Hematopoietic multipotent progenitor cell treated with erythropoietin and hydrocortisone succinate and interleukin-3 and kit ligand, for 8 days (in vitro differentiated cells): ENCODE results near the gene NACC1.

Experiments used
- DNase-seq: peaks from one replicate; pipeline ENCODE4 v3.0.0-alpha.2; 2015

NACC1 gene

GRCh38 chr19:13089139-13089856, 28.8 kb upstream of the NACC1 start:
- DNase-seq = peak; percentile 56

DNA sequence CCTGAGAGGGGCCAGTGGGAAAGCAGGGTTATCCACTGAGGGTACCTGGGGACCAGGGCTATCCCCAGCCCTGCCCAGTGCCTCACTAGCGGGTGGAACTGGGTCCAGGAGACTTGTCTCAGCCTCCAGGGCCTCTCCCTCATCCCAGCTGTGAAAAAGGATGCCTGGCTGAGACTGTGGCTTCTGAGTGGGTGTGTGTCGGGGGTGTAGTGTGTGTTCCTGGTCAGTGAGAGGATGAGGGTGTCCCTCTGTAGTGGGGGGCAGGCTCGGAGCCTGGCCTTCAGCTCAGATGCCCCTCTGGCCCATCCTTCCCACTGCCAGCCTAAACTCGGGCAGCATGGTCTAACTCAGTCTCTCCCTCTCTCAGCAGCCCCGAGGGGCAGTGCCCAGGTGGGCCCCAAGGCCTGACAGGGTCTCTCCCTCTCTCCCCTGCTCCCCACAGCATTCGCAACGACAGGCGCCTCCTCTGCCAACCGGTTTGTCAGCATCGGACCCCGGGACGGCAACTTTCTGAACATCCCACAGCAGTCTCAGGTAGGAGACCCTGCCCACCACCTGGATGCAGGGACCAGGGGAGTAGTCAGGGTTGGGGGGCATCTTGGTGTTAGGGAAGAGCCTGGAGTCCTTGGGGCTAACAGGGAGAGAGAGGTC, 28.1 kb upstream of the NACC1 start:
- no peak for DNase-seq

GRCh38 chr19:13090511-13091231, 27.4 kb upstream of the NACC1 start:
- DNase-seq = no peak

GRCh38 chr19:13091400-13092157, 26.5 kb upstream of the NACC1 start:
- DNase-seq = peak; percentile 45

DNA sequence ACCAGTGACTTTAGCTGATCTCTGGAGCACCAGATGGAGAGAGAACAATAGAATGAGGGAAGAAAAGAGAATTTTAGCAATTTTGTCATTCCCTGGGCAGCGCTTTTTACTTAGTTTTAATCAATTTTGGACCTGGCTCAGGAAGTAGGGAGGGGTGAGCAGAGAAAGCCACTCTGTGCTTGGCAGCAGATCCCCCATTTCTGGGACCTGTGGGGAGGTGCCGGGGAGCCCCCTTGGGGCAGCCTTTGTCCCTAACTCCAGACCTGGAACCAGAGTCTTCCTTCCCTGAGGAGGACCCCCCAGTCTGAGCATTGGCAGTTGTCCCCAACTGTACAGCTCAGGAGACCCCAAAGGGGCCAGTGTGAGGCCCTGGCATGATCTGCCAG, 25.9 kb upstream of the NACC1 start:
- peak; percentile 15 for DNase-seq

- peak; percentile 17 for DNase-seq
Observed at GRCh38 chr19:13092606-13093235, 25.3 kb upstream of the NACC1 start.

GRCh38 chr19:13093407-13094105, 24.5 kb upstream of the NACC1 start:
- DNase-seq = peak; percentile 94

DNA sequence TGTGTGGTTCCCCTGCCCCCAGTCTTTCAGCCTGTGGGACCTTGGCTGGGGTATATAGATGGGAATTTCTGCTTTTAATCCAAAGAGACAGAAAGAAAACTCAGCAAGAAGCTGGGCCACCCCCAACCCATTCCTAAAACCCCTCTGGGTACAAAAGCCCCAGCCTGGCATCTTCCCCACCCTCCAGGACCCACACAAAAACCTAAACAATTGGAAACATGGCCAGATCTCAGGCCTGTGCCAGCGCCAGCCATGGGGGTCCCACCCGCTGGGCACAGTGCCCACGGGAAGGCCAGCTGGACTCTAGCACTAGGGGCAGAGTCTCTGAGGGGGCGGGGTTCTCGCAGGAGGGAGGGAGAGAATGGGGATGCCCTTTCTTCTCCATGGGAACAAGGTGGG, 24.0 kb upstream of the NACC1 start:
- peak; percentile 6 for DNase-seq

- DNase-seq = peak; percentile 65
Observed at GRCh38 chr19:13094771-13095392, 23.2 kb upstream of the NACC1 start.

DNA sequence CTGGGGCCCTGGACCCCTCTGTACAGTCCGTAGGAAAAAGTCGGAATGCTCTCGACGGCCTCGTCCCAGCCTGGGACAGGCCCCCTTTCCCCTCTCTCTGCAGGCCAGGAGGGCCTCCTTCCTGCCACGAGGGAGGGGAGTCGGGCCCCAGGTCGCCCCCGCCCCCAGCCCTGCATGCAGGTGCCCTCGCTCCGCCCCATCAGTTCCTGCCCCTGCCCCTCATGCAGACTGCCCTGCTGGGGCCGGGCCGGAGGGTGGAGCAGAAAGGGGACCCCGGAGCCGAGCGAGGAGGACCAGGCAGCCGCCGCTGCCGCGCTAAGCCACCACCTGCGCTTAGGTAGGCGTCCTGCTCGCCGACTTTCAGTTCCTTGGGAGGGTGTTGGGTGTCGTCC, 22.7 kb upstream of the NACC1 start:
- no peak for DNase-seq

- peak; percentile 83 for DNase-seq
Observed at GRCh38 chr19:13095934-13096927, 21.8 kb upstream of the NACC1 start.

DNA sequence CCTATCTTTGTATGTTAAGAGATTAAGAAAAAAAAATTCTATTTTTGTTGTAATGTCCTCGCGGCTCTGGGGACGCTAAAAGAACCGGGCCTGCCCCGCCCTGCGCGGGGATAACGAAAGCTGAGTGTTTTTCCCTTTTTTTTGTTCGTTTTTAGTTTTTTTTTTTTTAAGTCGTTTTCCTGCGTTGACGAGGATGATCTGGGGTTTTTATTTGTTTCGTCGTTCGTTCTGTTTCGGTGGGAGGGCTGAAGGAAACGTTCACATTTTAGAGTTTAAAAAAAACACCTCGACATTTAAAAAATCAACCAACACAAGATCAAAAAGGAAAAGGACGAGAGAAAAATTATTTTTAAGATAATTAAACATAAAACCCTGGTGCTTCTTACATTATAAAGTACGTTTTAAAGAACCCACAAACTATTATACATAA, 21.0 kb upstream of the NACC1 start:
- peak; percentile 70 for DNase-seq

DNA sequence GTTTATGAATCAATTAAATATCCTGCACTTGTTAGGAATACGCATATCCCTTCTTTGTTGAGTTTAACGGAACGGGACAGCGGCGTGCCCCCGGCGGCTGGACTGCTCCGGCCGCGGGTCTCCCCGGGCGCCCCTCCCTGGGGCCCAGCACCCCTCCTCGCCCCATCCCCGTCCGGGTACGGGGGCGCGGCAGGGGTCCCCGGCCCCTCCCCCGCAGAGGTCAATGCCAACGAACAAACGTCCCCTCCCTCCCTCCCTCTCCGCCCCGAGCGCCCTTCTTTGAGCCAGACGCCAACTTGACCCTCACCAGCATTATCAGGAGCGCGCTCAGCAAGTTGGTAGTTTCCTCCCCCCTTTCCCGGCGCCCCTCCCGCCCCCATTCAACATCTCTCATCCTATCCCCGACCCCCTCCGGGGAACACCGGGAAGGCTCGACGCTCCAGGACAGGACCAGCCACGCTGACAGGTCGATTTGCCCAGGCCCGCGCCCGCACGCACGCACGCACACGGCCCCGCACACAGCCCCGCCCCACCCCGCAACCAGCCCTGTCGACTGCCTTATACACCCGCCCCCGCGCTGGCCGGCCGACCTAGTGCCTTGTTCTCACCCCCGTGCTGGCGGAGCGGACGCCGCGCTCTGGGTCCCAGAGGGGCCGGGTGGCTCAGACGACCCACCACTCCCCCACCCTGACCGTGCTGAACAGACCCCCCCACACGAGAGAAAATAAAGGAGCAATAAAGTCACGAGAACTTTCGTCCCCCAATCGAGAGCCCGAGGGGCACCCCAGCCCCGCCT, 20.4 kb upstream of the NACC1 start:
- peak; percentile 76 for DNase-seq

DNA sequence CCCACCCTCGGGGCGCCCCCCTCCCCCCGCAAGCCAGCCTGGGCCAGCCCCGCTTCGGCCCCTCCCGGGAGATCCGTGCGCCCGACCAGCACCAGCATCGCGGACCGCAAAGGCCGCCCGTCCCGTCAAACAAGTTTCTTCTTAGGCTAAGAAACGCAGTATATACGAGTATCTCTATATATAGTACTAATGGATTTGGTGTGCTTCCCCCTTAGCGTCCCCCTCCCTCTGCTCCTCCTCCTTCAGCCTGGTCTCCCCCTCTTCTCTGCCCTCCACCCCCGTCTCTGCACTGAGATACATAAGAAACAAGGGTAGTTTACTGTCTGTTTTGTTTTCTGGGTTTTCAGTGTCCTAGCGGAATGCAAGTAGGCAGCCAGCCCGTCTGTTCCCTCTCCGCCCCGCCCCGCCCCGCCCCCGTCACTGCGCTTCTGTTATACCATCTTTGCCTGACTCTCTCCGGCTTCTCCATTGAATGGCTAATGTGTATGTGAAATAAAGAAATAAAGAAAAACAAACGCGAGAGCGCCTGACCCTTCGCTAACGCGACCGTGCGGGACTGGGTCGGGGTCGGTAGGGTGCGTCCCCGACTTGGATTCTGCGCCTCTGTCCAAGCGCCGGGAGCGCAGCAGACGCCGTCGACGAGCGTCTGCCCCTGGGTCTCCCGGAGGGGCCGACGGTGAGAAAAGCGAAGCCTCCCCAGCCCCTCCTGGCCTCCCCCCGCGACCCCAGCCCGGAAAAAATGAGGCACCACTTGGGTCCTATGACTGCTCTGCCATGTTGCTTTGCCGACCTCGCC, 19.6 kb upstream of the NACC1 start:
- DNase-seq = peak; percentile 84

DNA sequence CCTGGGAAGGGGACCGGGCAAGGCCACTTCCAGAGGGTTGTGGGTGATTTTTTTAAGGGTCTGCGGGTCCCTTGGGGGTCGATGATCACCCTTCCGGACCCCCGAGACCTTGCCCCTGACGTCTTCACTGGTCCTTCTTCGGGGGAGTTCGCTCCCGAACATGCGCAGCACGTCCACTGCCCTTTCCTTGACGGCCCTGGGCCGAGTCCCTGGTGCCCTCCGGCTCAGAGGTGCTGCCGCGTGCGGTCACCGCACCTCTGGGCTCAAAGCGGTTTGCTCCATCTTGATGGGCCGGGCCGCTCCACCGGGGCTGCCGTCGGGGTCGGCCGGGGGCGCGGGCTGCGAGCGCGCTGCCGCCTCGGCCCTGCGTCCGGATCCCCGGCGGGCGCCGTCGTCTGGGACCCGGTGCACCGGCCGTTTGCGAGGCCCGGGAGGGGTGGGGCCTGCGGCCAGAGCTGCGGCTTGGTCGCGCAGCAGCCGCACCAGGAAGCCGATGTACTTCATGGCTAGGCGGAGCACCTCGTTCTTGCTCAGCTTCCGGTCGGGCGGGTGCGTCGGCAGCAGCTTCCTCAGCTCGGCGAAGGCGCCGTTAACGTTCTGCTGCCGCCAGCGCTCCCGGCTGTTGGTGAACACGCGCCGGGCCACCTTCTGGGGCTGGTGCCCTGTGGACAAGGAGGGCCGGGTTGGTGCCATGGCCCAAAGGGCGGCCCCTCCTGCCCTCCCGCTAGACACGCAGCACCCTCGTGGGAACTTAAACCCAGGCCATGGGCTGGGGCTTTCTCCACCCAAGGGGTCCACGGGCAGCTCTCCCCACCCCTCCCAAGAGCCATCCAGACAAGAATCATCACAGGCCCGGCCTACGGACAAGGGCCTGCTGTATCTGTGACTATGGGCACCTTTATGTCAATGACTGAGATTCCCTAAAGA, 18.7 kb upstream of the NACC1 start:
- DNase-seq = peak; percentile 85

- DNase-seq = peak; percentile 59
Observed at GRCh38 chr19:13100031-13100588, 18.0 kb upstream of the NACC1 start.
